Left renal cortex interstitium (tissue), 4 donors: ENCODE measurements around the gene PLAGL2. TPM values are rescaled to one million over a fixed set of nuclear protein-coding genes. Genes with fewer than 3 reads are reported as not detected.
A peak's percentile ranks its signal among the peaks of the same experiment; 100 is the strongest.

Experiments
- DNase-seq, 4 donors: peaks; one replicate each; pipeline ENCODE4 v3.0.0-alpha.2; 2013; ENCODE audit warnings: low read depth in 4 of 4, low spot score in 2 of 4, missing footprints in 1 of 4
- polyA plus RNA-seq, 4 donors: library from polyadenylated mRNA; unstranded; fragments of 120-200 nt; gene quantifications; one replicate each; pipeline ENCODE4 v1.2.1, GENCODE V29; 2013; ENCODE audit not compliant: insufficient read length in 4 of 4

PLAGL2 gene
- polyA plus RNA-seq, 4 donors, result 18.0 to 24.2 (median 19.3) TPM

GRCh38 chr20:32155017-32155981 lies 52.2 kb downstream of the PLAGL2 start:
- peak; percentile 19 to 56 (median 34) for DNase-seq

GRCh38 chr20:32153771-32154170 lies 53.8 kb downstream of the PLAGL2 start:
- no peak for DNase-seq

GRCh38 chr20:32153156-32153665 lies 54.3 kb downstream of the PLAGL2 start:
- no peak for DNase-seq

- DNase-seq, result no peak
Observed at GRCh38 chr20:32152421-32153155, 55.0 kb downstream of the PLAGL2 start.

GRCh38 chr20:32150291-32150848 lies 57.2 kb downstream of the PLAGL2 start:
- no peak for DNase-seq

- no peak for DNase-seq
Observed at GRCh38 chr20:32149566-32150170, 57.9 kb downstream of the PLAGL2 start.

GRCh38 chr20:32144898-32145662 lies 62.5 kb downstream of the PLAGL2 start:
- no peak for DNase-seq

GRCh38 chr20:32142991-32143390 lies 64.6 kb downstream of the PLAGL2 start:
- no peak for DNase-seq

Other genes with a start within 250 kb of the PLAGL2 start
- gene XKR7, start 239.6 kb downstream of the PLAGL2 start, polyA plus RNA-seq, result under 1 TPM; 0.20 to 0.64 (median 0.32) TPM
- 1 to 10 TPM; 6.6 to 8.5 (median 7.9) TPM for gene CCM2L, start 197.3 kb downstream of the PLAGL2 start, polyA plus RNA-seq
- 1 to 10 TPM; 1.9 to 3.0 (median 2.4) TPM for gene HCK, start 155.5 kb downstream of the PLAGL2 start, polyA plus RNA-seq
- 10 to 100 TPM; 66.7 to 72.9 (median 69.4) TPM for gene TM9SF4, start 98.0 kb downstream of the PLAGL2 start, polyA plus RNA-seq
- 10 to 100 TPM; 44.3 to 50.1 (median 44.7) TPM for gene POFUT1, start 137 bp upstream of the PLAGL2 start, polyA plus RNA-seq
- 10 to 100 TPM; 38.7 to 45.7 (median 41.4) TPM for gene KIF3B, start 69.9 kb upstream of the PLAGL2 start, polyA plus RNA-seq
- 10 to 100 TPM; 55.7 to 77.9 (median 65.3) TPM for gene ASXL1, start 150.6 kb upstream of the PLAGL2 start, polyA plus RNA-seq